Adrenal gland (tissue), 5 donors: Measurements from ENCODE around the gene DOCK1.

ENCODE experiments used
- POLR2A ChIP-seq, 2 donors: fragments of 450-650 bp; IDR thresholded peaks; one replicate each; pipeline ENCODE4 v1.6.1; 2017; ENCODE audit warnings: antibody characterized with exemption in 2 of 2, mild to moderate bottlenecking in 2 of 2, moderate library complexity in 1 of 2
- TF ChIP-seq, protein P1 (sequence below), 6 experiments: fragments of 450-650 bp in 4 of 6; fragments of 200-600 bp in 2 of 6; sonication (generic) in 1 of 6; IDR thresholded peaks; 1 replicate in 5 of 6; 2 replicates in 1 of 6; pipeline versions ENCODE4 v1.5.1 to v1.8.0; 2016 to 2021; ENCODE audit warnings: antibody characterized with exemption in 6 of 6, mild to moderate bottlenecking in 2 of 6, moderate library complexity in 1 of 6
- donor health status: DM: no; HTN: no; CAD: no.

GRCh38 chr10:127227027-127227426 is 321.8 kb downstream of the DOCK1 start:
- TF ChIP-seq, protein P1, sequence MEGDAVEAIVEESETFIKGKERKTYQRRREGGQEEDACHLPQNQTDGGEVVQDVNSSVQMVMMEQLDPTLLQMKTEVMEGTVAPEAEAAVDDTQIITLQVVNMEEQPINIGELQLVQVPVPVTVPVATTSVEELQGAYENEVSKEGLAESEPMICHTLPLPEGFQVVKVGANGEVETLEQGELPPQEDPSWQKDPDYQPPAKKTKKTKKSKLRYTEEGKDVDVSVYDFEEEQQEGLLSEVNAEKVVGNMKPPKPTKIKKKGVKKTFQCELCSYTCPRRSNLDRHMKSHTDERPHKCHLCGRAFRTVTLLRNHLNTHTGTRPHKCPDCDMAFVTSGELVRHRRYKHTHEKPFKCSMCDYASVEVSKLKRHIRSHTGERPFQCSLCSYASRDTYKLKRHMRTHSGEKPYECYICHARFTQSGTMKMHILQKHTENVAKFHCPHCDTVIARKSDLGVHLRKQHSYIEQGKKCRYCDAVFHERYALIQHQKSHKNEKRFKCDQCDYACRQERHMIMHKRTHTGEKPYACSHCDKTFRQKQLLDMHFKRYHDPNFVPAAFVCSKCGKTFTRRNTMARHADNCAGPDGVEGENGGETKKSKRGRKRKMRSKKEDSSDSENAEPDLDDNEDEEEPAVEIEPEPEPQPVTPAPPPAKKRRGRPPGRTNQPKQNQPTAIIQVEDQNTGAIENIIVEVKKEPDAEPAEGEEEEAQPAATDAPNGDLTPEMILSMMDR (IDR thresholded peaks at IDR 0.05), result no peak
- TF ChIP-seq POLR2A (IDR thresholded peaks at IDR 0.05), result no peak
